OCI-LY7 (cell line): ENCODE measurements around the gene S1PR5. TPM values are rescaled to one million over a fixed set of nuclear protein-coding genes. Genes with fewer than 3 reads are reported as not detected.
A peak's percentile ranks its signal among the peaks of the same experiment; 100 is the strongest.

Experiments used
- BruUV-seq: library from RNA; stranded (reverse); fragments of 400-500 nt; replicated peaks from 2 replicates; lab custom pipeline; 2021; lab: Mats Ljungman, UMichigan
- CTCF ChIA-PET: fragments of 300-600 bp; sonication (Branson Sonifier 250); formaldehyde crosslinking; loops from one replicate; lab custom pipeline; 2022; ENCODE audit warnings: antibody characterized with exemption; ENCODE audit not compliant: unreplicated experiment; lab: Charles Lee
- POLR2A ChIA-PET: fragments of 300-600 bp; sonication (Branson Sonifier 250); formaldehyde crosslinking; loops from one replicate; lab custom pipeline; 2022; ENCODE audit warnings: antibody characterized with exemption; lab: Charles Lee
- DNase-seq: peaks from one replicate; pipeline ENCODE4 v3.0.0-alpha.2; 2015; ENCODE audit warnings: low spot score
- H2AFZ ChIP-seq: fragments of 200-600 bp; sonication (generic), shearing (Covaris generic); 2 replicates; pipeline ENCODE4 v1.6.1; 2014; ENCODE audit warnings: mild to moderate bottlenecking, antibody characterized with exemption, low read length, moderate library complexity
- H3K27ac ChIP-seq: fragments of 200-600 bp; sonication (generic); 2 replicates; pipeline ENCODE4 v1.5.1; 2014; ENCODE audit warnings: mixed run types, low read depth, mild to moderate bottlenecking, moderate library complexity, low read length, inconsistent platforms; ENCODE audit not compliant: poor library complexity, severe bottlenecking
- H3K36me3 ChIP-seq: fragments of 200-600 bp; sonication (generic); 2 replicates; pipeline ENCODE4 v1.6.1; 2014; ENCODE audit warnings: mild to moderate bottlenecking, antibody characterized with exemption, low read length, moderate library complexity, mixed read lengths; ENCODE audit not compliant: insufficient read depth
- H3K4me1 ChIP-seq: fragments of 200-600 bp; sonication (generic); 2 replicates; pipeline ENCODE4 v1.5.1; 2014; ENCODE audit warnings: mild to moderate bottlenecking, low read length; ENCODE audit not compliant: insufficient read depth, poor library complexity, severe bottlenecking
- H3K4me2 ChIP-seq: fragments of 200-600 bp; sonication (generic); 2 replicates; pipeline ENCODE4 v1.6.1; 2014; ENCODE audit warnings: mild to moderate bottlenecking, low read length
- H3K4me3 ChIP-seq: fragments of 200-600 bp; sonication (generic); 2 replicates; pipeline ENCODE4 v1.5.1; 2014; ENCODE audit warnings: mild to moderate bottlenecking, low read depth, low read length; ENCODE audit not compliant: poor library complexity, severe bottlenecking
- H3K79me2 ChIP-seq: fragments of 200-600 bp; sonication (generic); 2 replicates; pipeline ENCODE4 v1.6.1; 2016; ENCODE audit warnings: low read depth, mild to moderate bottlenecking, low read length, moderate library complexity, mixed read lengths; ENCODE audit not compliant: insufficient read depth
- H3K9me2 ChIP-seq: fragments of 200-600 bp; sonication (generic); 2 replicates; pipeline ENCODE4 v1.6.1; 2016; ENCODE audit warnings: mild to moderate bottlenecking, low read length, mixed read lengths; ENCODE audit not compliant: insufficient read depth
- H3K9me3 ChIP-seq: fragments of 200-600 bp; sonication (generic); 2 replicates; pipeline ENCODE4 v1.6.1; 2014; ENCODE audit warnings: mild to moderate bottlenecking, mixed run types, low read length, mixed read lengths
- H4K20me1 ChIP-seq: fragments of 200-600 bp; sonication (generic); 2 replicates; pipeline ENCODE4 v1.6.1; 2014; ENCODE audit warnings: mild to moderate bottlenecking, antibody characterized with exemption, low read length, moderate library complexity, mixed read lengths; ENCODE audit not compliant: insufficient read depth
- CTCF ChIP-seq: fragments of 200-600 bp; sonication (generic); conservative IDR thresholded peaks from 2 replicates; pipeline ENCODE4 v1.5.1; 2014; ENCODE audit warnings: mild to moderate bottlenecking, antibody characterized with exemption, low read length, moderate library complexity, mixed read lengths
- EZH2phosphoT487 ChIP-seq: fragments of 200-600 bp; sonication (generic); IDR thresholded peaks from 2 replicates; pipeline ENCODE4 v1.6.1; 2018; ENCODE audit warnings: low read depth, borderline replicate concordance, mild to moderate bottlenecking, mixed run types, antibody characterized with exemption, low read length, moderate library complexity, mixed read lengths
- intact Hi-C: fragments of 100-400 bp; cut with micrococcal nuclease; formaldehyde crosslinking; loops from one replicate; pipeline ENCODE4 v1.10.0; 2022; ENCODE audit not compliant: unreplicated experiment
- total RNA-seq, 2 experiments: library from RNA; depleted of rRNA in 1 of 2; stranded (reverse); fragments of >200 nt in 1 of 2; shearing (Covaris generic) in 1 of 2; gene quantifications; 2 replicates each; pipeline ENCODE4 v1.2.3, GENCODE V29; 2014 to 2022

S1PR5 gene
- total RNA-seq, 2 experiments from 2014 or later = not detected

- Histone ChIP-seq H3K4me3 (no peak overlapping the region), H3K9me3 (no peaks in the 10 kb centered on the region), H3K27ac (no peak overlapping the region), H4K20me1 (no peaks in the 10 kb centered on the region), H2AFZ (no peak overlapping the region), H3K4me2 (peak overlapping the region; percentile 35; the same call in 1 of the 2 replicates), H3K79me2 (no peaks in the 10 kb centered on the region), H3K9me2 (no peaks in the 10 kb centered on the region), H3K36me3 (no peaks in the 10 kb centered on the region), H3K4me1 (peaks cover 3% of the 10 kb centered on the region)
- ChIA-PET CTCF (no interaction called here), POLR2A (no interaction called here)
- peak; percentile 44 for DNase-seq
- intact Hi-C loops = loop anchor here (2.0 kb wide), 1 partner anchor 188 kb away; no protein-coding TSS in a partner anchor
- BruUV-seq = no TSS peak
- TF ChIP-seq CTCF (peak; percentile 78), EZH2phosphoT487 (no peak)
Observed at GRCh38 chr19:10510301-10510802, 6.9 kb downstream of the S1PR5 start.

- H3K4me2 ChIP-seq = no peak overlapping the region
- POLR2A ChIA-PET = interaction anchor here (0.8 kb wide), 1 partner anchor 22 kb away, joined by 4 read pairs; no protein-coding TSS in a partner anchor
- H3K9me2 ChIP-seq = no peaks in the 10 kb centered on the region
- no peaks in the 10 kb centered on the region for H3K36me3 ChIP-seq
- peaks cover 9% of the 10 kb centered on the region for H3K4me1 ChIP-seq
- no peak for DNase-seq
- no peak overlapping the region for H2AFZ ChIP-seq
- no peaks in the 10 kb centered on the region for H3K79me2 ChIP-seq
- CTCF ChIA-PET = no interaction called here
- H3K4me3 ChIP-seq = no peak overlapping the region
- TF ChIP-seq EZH2phosphoT487 (no peak), CTCF (no peak)
- H3K27ac ChIP-seq = no peak overlapping the region
- no peaks in the 10 kb centered on the region for H4K20me1 ChIP-seq
- BruUV-seq = no TSS peak
- H3K9me3 ChIP-seq = no peaks in the 10 kb centered on the region
- intact Hi-C loops = no loop called here
Observed at GRCh38 chr19:10508707-10509106, 8.5 kb downstream of the S1PR5 start.

GRCh38 chr19:10508036-10508435, 9.2 kb downstream of the S1PR5 start:
- intact Hi-C loops = no loop called here
- POLR2A ChIA-PET = no interaction called here
- DNase-seq = no peak
- peaks cover 13% of the 10 kb centered on the region for H3K4me1 ChIP-seq
- H2AFZ ChIP-seq = no peak overlapping the region
- CTCF ChIA-PET = no interaction called here
- no TSS peak for BruUV-seq
- no peaks in the 10 kb centered on the region for H3K9me2 ChIP-seq
- H3K36me3 ChIP-seq = no peaks in the 10 kb centered on the region
- H3K79me2 ChIP-seq = no peaks in the 10 kb centered on the region
- H3K4me3 ChIP-seq = no peak overlapping the region
- H3K9me3 ChIP-seq = no peaks in the 10 kb centered on the region
- H3K27ac ChIP-seq = no peak overlapping the region
- no peaks in the 10 kb centered on the region for H4K20me1 ChIP-seq
- no peak overlapping the region for H3K4me2 ChIP-seq
- TF ChIP-seq EZH2phosphoT487 (no peak), CTCF (no peak)
